Retinal pigment epithelial cell (primary cell): Measurements from ENCODE around the gene TBC1D32.
"Not testable (repeated sequence)": the region's sequence is repeated elsewhere in the genome, so short reads cannot be mapped to it uniquely, and the experiment has no call there.

ENCODE experiments used
- DNase-seq: peaks from one replicate; pipeline ENCODE4 v3.0.0-alpha.2; 2010; ENCODE audit warnings: low read depth
- H3K4me3 ChIP-seq: 2 replicates; pipeline ENCODE4 v1.5.1; 2011; ENCODE audit warnings: mild to moderate bottlenecking, low read length, control low read depth, moderate library complexity
- CTCF ChIP-seq: conservative IDR thresholded peaks from 2 replicates; pipeline ENCODE4 v1.5.1; 2011; ENCODE audit warnings: low read depth, low read length, control low read depth, inconsistent platforms

Gene TBC1D32

GRCh38 chr6:121319603-121320002, 14.7 kb downstream of the TBC1D32 start:
- no peak overlapping the region for H3K4me3 ChIP-seq
- TF ChIP-seq CTCF = no peak
- no peak for DNase-seq

DNA sequence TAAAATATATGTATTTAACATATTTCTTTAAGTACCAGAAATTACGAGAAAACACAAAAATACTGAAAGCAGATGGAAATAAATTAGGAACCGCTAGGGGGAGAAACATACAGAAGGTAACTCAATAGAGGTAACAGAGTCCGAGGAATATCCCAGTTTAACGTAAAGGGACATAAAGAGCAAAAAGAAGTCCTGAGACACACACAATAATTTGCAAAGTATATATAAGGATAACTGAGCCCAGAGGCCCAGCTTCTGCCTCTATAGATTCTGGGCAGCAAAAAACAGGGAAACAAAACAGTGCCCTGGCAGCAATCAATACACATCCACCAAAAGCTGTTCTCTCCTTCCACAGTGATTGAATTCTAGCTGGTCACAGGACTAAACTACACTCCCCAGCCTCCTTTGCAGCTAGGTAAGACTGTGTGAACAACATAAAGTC, 15.1 kb downstream of the TBC1D32 start:
- TF ChIP-seq CTCF = peak; percentile 59
- peak overlapping the region; percentile 26 for H3K4me3 ChIP-seq
- no peak for DNase-seq

- TF ChIP-seq CTCF = no peak
- no peak overlapping the region for H3K4me3 ChIP-seq
These were observed 19.7 kb downstream of the TBC1D32 start for GRCh38 chr6:121314381-121315112.

GRCh38 chr6:121311814-121312213, 22.5 kb downstream of the TBC1D32 start:
- H3K4me3 ChIP-seq, DNase-seq: not testable (repeated sequence)

More at GRCh38 chr6:121314381-121315112, 19.7 kb downstream of the TBC1D32 start:
- DNase-seq = no peak

GRCh38 chr6:121310495-121310894, 23.8 kb downstream of the TBC1D32 start:
- no peak for TF ChIP-seq CTCF
- DNase-seq = no peak
- no peak overlapping the region for H3K4me3 ChIP-seq

GRCh38 chr6:121309768-121310469, 24.4 kb downstream of the TBC1D32 start:
- TF ChIP-seq CTCF = no peak
- no peak overlapping the region for H3K4me3 ChIP-seq
- DNase-seq = peak; percentile 45

GRCh38 chr6:121305957-121306607, 28.2 kb downstream of the TBC1D32 start:
- peak; percentile 67 for TF ChIP-seq CTCF
- peak; percentile 12 for DNase-seq
- H3K4me3 ChIP-seq = no peak overlapping the region
